Activated CD8-positive, alpha-beta memory T cell treated with anti-CD3 and anti-CD28 coated beads for 48 hours (primary cell): Measurements from ENCODE around the gene PLAAT3.
"Not testable (repeated sequence)": the region's sequence is repeated elsewhere in the genome, so short reads cannot be mapped to it uniquely, and the experiment has no call there.

Source experiments
- DNase-seq, 3 experiments: peaks; one replicate each; pipeline ENCODE4 v3.0.0-alpha.2; 2020; ENCODE audit warnings: low read depth in 2 of 3, low spot score in 2 of 3

PLAAT3 gene

DNA sequence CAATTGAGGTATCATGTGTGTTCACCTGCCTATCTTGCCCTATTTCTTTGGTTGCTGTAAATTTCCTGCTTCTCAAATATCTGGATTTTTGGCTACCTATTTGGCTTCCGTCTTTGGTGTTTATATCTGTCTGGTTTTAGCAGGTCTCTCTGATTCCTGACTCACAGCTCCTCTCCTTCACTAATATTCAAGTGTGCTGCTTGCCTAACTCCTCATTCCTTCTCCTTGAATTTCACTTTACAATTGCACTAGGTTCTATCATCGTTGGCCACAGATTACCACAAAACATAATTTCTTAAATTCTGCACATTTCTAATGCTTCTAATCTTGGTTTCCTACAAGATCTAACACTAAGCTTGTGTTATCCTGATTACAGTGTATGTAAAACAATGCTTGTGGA lies 71.7 kb downstream of the PLAAT3 start:
- not testable (repeated sequence) for DNase-seq

GRCh38 chr11:63537293-63538101 lies 76.7 kb downstream of the PLAAT3 start:
- no peak for DNase-seq

DNA sequence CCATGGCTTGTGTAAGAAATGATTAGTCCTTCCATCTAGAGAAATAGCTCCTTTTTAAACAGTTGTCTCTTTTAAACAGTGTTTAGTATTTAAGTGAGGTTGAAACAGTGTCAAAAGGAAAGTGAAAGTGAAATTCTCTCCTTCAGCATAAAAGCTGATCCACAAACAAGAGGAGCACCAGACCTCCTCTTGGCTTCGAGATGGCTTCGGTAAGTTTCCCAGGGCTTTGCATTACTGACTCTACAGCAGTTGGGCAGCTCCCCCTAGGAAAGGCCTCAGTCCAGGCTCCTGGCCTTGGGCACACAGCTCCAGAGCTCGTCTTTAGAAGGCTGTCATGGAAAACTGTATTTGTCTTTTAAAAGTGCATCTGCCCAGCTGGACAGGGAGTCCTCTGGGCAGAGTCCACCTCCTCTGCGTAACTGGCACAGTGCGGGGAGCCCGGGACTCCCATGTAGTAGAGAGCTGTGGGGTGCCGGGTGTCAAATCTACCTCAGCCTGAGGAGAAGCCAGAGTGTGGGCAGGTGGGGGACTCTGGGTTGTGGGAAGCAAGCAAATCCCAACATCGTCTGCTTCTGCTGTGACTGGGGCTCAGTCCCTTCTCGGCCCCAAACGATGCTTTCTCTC lies 77.5 kb downstream of the PLAAT3 start, which contains the start of gene PLAAT4:
TSS of gene PLAAT4 (plus strand) at position 140 of the 624 bp plus-strand sequence. CDS start at position 201, 61 bp downstream.
- no peak for DNase-seq

DNA sequence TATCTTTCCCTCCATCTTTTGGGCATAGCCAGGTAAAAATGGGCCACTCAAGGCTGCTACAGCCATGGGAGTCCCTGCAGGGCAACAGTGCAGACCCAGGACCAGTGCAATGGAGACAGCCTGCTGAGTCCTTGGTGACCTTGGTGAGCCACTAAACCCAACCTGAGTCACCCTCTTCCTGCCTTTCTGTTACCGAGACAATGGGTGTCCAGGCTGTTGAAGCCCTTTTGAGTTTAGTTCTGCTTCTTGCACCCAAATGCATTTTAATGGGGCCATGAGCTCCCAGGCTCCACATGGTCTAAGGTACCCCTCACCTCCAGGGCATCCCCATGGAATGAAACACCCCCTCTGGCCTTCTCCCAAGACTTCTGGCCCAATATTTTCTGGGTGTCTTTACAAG lies 78.5 kb downstream of the PLAAT3 start:
- no peak for DNase-seq

GRCh38 chr11:63534895-63535461 lies 79.3 kb downstream of the PLAAT3 start:
- DNase-seq, result no peak

GRCh38 chr11:63534076-63534475 lies 80.2 kb downstream of the PLAAT3 start:
- no peak for DNase-seq

- DNase-seq, result no peak
Measured at GRCh38 chr11:63532799-63533475, 81.3 kb downstream of the PLAAT3 start.

DNA sequence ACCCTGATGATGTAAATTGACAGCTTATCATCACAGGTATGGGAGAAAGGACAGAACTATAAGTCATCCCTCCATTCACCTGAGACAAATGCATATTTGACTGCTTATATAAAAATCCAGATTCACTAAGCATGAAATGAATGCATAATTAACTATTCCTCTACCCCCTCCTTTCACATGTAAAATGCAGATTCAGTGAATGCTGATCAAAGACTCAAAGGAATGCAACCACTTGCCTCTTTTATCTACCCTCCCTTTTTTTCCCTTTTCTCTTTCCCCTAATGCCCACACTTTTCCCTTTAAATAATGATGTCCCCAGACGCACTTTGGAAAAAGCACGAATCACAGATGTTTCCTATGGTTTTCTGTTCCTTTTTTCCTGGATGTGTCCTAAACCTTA lies 82.1 kb downstream of the PLAAT3 start:
- DNase-seq, result no peak

DNA sequence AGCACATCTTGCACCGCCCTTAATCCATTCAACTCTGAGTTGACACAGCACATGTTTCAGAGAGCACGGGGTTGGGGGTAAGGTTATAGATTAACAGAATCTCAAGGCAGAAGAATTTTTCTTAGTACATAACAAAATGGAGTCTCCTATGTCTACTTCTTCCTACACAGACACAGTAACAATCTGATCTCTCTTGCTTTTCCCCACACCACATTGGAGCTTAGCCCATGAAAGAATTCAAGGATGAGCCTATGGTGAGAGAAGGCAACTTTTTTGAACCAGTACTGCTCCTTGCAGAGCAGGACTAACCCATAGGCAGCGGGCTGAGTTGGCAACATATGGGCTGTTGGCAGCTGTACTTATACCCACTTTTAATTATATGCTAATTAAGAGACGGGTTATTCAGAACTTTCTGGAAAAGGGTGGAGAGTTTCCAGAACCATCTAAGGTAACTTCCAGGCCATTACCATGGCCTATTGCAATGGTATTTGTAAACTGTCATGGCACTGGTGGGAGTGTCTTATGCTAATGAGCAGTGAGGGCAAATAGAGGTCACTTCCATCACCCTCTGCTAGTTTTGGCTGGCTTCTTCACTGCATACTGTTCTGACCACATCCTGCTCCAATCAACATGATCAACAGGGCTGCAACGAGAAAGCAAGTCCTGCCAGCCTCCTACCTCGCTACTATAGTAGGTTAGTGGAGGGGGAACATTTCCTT lies 83.0 kb downstream of the PLAAT3 start:
- not testable (repeated sequence) for DNase-seq

- DNase-seq, result no peak
Measured at GRCh38 chr11:63530021-63530420, 84.2 kb downstream of the PLAAT3 start.

DNA sequence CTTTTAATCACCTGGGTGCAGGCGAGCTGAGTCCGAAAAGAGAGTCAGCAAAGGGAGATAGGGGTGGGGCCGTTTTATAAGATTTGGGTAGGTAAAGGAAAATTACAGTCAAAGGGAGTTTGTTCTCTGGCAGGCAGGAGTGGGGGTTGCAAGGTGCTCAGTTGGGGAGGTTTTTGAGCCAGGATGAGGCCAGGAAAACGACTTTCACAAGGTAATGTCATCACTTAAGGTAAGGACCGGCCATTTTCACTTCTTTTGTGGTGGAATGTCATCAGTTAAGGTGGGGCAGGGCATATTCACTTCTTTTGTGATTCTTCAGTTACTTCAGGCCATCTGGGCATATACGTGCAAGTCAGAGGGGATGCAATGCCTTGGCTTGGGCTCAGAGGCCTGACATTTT lies 84.9 kb downstream of the PLAAT3 start:
- not testable (repeated sequence) for DNase-seq

- not testable (repeated sequence) for DNase-seq
Measured at GRCh38 chr11:63528729-63529278, 85.4 kb downstream of the PLAAT3 start.

GRCh38 chr11:63528156-63528555 lies 86.1 kb downstream of the PLAAT3 start:
- DNase-seq, result not testable (repeated sequence)

DNA sequence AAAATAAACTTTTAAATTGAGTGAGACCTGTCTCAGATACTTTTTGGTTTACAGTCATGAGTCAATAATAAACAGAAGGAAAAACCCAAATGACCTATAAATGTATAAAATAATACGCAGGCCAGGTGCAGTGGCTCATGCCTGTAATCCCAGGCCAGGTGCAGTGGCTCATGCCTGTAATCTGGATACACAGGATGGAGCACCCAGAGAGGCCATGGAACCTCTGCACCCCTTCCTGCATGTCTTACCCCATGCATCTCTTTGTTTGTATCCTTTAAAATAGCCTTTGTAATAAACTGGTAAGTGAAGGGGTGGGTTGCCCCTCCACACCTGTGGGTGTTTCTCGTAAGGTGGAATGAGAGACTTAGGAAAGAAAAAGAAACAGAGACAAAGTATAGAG lies 86.6 kb downstream of the PLAAT3 start:
- no peak for DNase-seq
